HG02623 (cell line): Measurements from ENCODE around the gene PECR.
"Not testable (repeated sequence)": the region's sequence is repeated elsewhere in the genome, so short reads cannot be mapped to it uniquely, and the experiment has no call there.

ENCODE experiments used
- ATAC-seq: cut with Tn5 transposase; IDR thresholded peaks from one replicate; pipeline ENCODE4 v1.9.1; 2021; ENCODE audit warnings: moderate library complexity; ENCODE audit not compliant: unreplicated experiment

PECR gene

DNA sequence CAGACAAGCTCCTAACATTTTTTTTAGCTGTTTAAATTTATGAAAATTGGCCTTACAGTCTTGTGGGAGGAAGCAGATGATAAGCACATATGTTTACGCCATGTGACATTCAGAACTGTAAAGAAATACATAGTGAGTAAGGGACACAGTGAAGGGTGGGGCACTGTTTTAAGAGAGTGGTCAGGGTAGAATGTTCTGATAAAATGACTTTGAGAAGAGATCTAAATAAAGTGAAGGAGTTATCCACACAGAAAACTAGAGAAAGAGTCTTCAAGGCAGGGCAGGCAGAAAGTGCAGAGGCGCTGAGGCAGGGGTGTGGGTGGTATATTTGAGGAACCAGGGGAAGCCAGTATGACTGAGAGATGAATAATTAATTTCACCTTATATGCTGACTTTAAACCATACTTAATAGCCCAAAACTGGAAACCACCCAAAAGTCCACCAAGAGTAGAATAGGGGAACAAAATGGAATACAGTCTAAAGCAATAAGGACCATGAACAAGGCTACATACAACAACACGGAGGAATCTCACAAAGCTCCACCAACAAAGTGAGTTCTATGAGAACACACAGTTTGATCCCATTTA, 76.8 kb downstream of the PECR start:
- ATAC-seq = peak; percentile 27

DNA sequence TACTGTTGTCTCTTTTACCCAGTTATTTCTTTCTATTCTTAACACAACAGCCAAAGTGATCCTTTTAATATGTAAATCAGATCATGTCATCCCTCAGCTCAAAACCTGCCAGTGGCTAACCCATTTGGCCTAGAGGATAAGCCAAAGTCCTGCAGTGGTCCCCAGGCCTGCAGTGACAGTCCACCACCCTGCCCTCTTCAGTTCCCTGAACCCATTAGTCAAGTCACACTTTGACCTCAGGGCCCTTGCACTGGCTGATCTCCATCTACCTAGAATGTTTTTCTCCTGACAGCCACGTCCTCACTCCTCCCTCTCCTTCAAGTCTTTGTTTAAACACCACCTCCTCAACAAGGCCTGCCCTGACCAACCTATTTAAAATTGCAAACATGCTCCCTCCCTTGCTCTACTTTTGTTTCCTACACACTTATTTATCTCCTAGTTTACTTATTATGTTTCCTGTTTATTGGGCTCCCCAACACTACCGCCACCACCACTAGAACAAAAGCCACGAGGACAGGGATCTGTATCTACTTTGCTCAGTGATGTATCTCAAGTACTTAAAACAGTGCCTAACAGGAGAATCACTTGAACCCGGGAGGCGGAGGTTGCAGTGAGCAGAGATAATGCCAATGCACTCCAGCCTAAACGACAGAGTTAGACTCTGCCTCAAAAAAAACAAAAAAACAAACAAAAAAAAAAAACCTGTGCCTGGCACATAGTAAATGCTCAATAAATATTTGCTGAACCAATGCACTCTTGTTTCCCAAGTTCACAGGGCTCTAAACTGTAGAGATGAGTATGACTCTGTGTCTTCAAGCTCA, 77.5 kb downstream of the PECR start:
- no peak for ATAC-seq

DNA sequence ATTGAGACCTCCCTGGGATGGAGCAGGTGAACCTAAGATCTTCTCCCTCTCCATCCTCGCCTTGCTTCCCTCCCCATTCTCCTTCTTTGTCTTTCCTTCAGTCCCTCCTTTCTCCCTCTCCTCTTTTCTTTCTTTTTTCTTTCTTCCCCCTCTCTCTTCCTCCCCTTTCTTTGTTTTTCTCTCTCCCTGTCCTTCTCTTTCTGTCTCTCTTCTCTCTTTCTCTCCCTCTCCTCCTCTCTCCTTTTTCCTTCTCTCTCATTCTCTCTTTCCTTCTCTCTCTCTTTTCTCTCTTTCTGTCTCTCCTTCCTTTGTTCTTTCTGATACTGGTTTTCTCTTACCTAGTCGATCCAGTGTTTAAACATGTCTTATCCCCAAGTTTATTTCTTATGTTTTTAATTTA, 78.9 kb downstream of the PECR start:
- ATAC-seq = no peak

DNA sequence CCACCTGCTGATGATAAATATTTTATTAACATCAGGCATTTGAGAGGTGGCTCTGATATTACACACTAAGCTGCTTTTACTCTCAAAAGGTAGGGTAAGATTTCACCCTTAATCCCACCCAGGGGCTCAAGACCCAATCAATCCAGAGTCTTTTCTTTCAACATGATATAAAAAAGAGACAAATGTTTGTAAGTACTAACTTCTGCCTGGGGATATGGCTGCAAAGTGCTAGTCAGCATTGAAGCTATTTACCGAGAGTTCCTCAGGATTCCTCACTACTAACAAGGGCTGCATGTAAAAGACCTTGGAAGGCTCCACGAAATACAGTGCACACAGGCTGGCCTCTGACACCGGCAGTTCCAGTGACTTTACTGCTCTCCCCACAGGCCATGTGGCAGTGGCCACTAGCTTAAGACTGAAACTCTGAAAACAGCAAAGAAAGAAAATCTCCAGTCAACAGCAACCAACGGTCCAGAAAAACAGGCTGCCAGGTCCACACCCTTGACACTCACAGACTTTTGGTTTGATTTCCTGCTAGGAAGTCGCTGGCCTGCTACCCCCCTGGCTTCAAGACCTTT, 79.4 kb downstream of the PECR start:
- no peak for ATAC-seq

DNA sequence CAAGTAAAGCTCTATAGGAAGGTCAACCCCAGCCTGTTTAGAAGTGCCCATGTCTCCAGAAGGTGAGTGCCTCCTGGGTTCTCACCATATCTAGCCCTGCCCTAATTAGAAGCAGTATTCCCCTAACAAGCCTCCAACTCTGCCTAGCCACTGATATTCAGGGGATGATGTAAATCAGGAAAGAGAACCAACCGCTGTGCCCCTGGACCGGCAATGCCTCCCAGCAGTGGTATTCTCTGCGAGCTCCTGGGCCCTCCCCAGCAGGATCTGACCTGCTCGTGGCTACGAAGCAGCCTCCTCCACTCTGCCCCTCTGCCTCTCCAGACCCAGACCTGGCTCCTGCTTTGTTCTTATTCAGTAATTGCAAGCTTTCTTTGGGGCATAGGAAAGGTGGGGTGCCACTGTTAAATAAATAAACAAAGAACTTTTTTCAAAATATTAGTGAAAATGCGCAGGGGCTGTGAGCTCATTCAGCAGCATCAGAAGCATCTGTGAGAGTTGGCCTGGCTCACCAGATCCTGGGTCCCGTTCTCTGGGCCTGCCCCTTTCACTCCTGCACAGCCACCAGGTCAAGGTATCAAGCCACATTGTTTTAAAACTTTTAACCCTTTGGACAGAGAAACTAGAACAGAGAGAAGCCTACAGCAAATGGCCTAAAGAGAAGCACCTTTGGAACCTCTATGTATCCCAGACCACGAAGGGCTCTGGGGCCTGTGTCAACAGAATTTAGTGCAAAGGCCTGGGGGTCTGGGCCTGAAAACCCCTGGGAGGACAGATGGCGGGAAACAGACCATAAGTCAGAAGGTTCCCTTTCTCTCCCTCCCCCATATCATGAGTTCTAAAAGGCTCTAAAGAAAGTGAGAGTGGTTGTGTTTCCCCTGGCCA, 80.2 kb downstream of the PECR start:
- no peak for ATAC-seq

DNA sequence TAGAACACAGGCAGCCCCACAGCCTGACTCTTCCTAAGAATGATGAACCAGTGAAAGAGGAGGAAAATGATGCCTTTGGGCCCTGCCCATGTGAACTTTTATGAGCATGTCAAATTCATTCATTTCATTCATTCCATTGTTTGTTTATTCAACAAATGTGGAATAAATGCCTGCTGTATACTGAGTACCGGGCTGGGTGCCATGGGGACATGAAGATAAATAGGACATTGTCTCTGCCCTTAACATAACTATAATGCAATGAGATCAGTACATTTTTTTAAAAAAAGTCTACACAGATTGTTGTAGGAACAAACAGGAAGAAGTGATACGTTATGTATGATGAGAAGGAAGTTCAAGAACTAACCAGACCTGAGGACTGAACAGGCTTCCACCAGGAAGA, 83.0 kb downstream of the PECR start:
- no peak for ATAC-seq

DNA sequence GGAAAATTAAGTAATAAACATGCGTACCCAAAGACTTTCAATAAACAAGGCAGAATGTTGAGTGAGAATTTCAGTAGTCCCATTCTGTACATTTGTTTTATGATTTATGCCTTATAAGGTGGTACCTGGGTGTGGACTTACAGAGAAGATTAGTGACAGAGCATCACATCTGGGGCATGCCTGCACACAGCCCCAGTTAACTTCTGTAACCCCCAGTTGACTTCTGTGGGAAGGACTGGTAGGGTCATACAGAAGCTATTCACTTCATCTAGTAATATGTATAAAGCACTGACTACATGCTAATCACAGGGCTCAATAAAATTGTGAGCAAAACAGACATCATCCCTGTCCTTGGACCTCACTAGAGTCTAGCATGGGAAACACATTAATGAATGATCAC, 84.4 kb downstream of the PECR start:
- no peak for ATAC-seq

DNA sequence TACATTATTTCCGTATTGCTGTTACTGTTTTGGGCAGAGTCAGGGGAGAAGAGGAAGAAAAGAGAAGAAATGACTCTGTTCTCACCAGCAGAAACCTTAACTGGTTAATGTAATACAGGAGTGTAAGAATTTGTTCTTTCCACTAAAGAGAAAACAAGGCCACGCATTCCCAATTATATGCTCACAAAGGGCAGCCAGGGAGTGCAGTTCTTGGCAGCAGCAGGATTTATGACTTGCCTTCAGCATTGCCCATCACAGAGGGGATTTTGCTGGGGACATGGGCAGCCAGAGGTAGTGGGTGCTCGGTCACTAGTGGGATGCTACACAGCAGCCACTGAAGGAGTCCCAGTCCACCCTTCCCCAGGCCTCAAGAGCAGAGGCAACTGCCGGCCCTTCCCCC, 86.7 kb downstream of the PECR start:
- no peak for ATAC-seq

DNA sequence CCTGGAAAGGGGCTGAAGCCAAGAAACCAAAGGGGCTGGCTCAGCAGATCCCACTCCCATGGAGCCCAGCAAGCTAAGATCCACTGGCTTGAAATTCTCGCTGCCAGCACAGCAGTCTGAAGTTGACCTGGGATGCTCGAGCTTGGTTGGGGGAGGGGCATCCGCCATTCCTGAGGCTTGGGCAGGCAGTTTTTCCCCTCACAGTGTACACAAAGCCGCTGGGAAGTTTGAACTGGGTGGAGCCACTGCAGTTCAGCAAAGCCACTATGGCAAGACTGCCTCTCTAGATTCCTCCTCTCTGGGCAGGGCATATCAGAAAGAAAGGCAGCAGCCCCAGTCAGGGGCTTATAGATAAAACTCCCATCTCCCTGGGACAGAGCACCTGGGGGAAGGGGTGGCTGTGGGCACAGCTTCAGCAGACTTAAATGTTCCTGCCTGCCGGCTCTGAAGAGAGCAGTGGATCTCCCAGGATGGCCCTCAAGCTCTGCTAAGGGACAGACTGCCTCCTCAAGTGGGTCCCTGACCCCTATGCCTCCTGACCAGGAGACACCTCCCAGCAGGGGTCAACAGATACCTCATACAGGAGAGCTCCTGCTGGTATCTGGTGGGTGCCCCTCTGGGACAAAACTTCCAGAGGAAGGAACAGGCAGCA, 92.9 kb downstream of the PECR start:
- not testable (repeated sequence) for ATAC-seq
